ENCODE data around the gene TLCD1.
"Not testable (repeated sequence)": the region's sequence is repeated elsewhere in the genome, so short reads cannot be mapped to it uniquely, and the experiment has no call there.

The TLCD1 gene

GRCh38 chr17:28740406-28741357, 14.6 kb upstream of the TLCD1 start:
- peaks cover 4% of the 10 kb centered on the region for H3K36me3 Mint-ChIP-seq
- no peak overlapping the region for H3K27ac Mint-ChIP-seq
- no peaks in the 10 kb centered on the region for H3K9me3 Mint-ChIP-seq (ENCODE audit: low read depth)
- peaks cover 26% of the 10 kb centered on the region for H3K4me1 Mint-ChIP-seq (ENCODE audit: low read depth)
- no peak overlapping the region for H3K4me3 Mint-ChIP-seq
- no peaks in the 10 kb centered on the region for H3K27me3 Mint-ChIP-seq

GRCh38 chr17:28738680-28739384, 12.8 kb upstream of the TLCD1 start:
- Mint-ChIP-seq H3K4me3 (peak overlapping the region; percentile 78), H3K4me1 (ENCODE audit: low read depth) (peaks cover 32% of the 10 kb centered on the region), H3K9me3 (ENCODE audit: low read depth) (no peaks in the 10 kb centered on the region), H3K27ac (peak overlapping the region; percentile 91), H3K36me3 (peaks cover 4% of the 10 kb centered on the region), H3K27me3 (no peaks in the 10 kb centered on the region)

- H3K27me3 Mint-ChIP-seq = no peaks in the 10 kb centered on the region
- H3K27ac Mint-ChIP-seq = peak overlapping the region; percentile 91
- peak overlapping the region; percentile 78 for H3K4me3 Mint-ChIP-seq
- no peaks in the 10 kb centered on the region for H3K9me3 Mint-ChIP-seq (ENCODE audit: low read depth)
- peaks cover 4% of the 10 kb centered on the region for H3K36me3 Mint-ChIP-seq
- peaks cover 34% of the 10 kb centered on the region for H3K4me1 Mint-ChIP-seq (ENCODE audit: low read depth)
Observed at GRCh38 chr17:28737770-28738679, 12.0 kb upstream of the TLCD1 start.

GRCh38 chr17:28737316-28737715, 11.3 kb upstream of the TLCD1 start:
- Mint-ChIP-seq H3K36me3 (peaks cover 4% of the 10 kb centered on the region), H3K27ac (no peak overlapping the region)

GRCh38 chr17:28735913-28736769, 10.1 kb upstream of the TLCD1 start:
- H3K9me3 Mint-ChIP-seq (ENCODE audit: low read depth); H3K36me3 Mint-ChIP-seq; H3K27me3 Mint-ChIP-seq; H3K27ac Mint-ChIP-seq; H3K4me3 Mint-ChIP-seq: not testable (repeated sequence)
- peaks cover 31% of the 10 kb centered on the region for H3K4me1 Mint-ChIP-seq (ENCODE audit: low read depth)

More at GRCh38 chr17:28737316-28737715, 11.3 kb upstream of the TLCD1 start:
- Mint-ChIP-seq H3K4me1 (ENCODE audit: low read depth) (peaks cover 33% of the 10 kb centered on the region), H3K4me3 (no peak overlapping the region), H3K9me3 (ENCODE audit: low read depth) (no peaks in the 10 kb centered on the region), H3K27me3 (no peaks in the 10 kb centered on the region)

- Mint-ChIP-seq H3K27me3 (no peaks in the 10 kb centered on the region), H3K4me3 (no peak overlapping the region), H3K27ac (no peak overlapping the region), H3K4me1 (ENCODE audit: low read depth) (peaks cover 31% of the 10 kb centered on the region), H3K9me3 (ENCODE audit: low read depth) (no peaks in the 10 kb centered on the region), H3K36me3 (peaks cover 4% of the 10 kb centered on the region)
Observed at GRCh38 chr17:28735242-28735722, 9.2 kb upstream of the TLCD1 start.

GRCh38 chr17:28734712-28735241, 8.7 kb upstream of the TLCD1 start:
- Mint-ChIP-seq H3K4me1 (ENCODE audit: low read depth) (peaks cover 32% of the 10 kb centered on the region), H3K27me3 (no peaks in the 10 kb centered on the region), H3K27ac (no peak overlapping the region), H3K36me3 (peaks cover 4% of the 10 kb centered on the region), H3K9me3 (ENCODE audit: low read depth) (no peaks in the 10 kb centered on the region), H3K4me3 (no peak overlapping the region)

- no peaks in the 10 kb centered on the region for H3K9me3 Mint-ChIP-seq (ENCODE audit: low read depth)
- no peaks in the 10 kb centered on the region for H3K27me3 Mint-ChIP-seq
- H3K4me3 Mint-ChIP-seq = no peak overlapping the region
- H3K4me1 Mint-ChIP-seq (ENCODE audit: low read depth) = peaks cover 26% of the 10 kb centered on the region
- no peak overlapping the region for H3K27ac Mint-ChIP-seq
- H3K36me3 Mint-ChIP-seq = peaks cover 2% of the 10 kb centered on the region
Observed at GRCh38 chr17:28733346-28733745, 7.3 kb upstream of the TLCD1 start.

GRCh38 chr17:28729950-28730330, 3.9 kb upstream of the TLCD1 start:
- Mint-ChIP-seq H3K27ac (peak overlapping the region; percentile 58), H3K27me3 (no peaks in the 10 kb centered on the region), H3K4me1 (ENCODE audit: low read depth) (peaks cover 26% of the 10 kb centered on the region), H3K9me3 (ENCODE audit: low read depth) (no peaks in the 10 kb centered on the region), H3K4me3 (peak overlapping the region; percentile 23), H3K36me3 (peaks cover 4% of the 10 kb centered on the region)

GRCh38 chr17:28728364-28729200, 2.5 kb upstream of the TLCD1 start, which contains the start of gene NEK8:
Gene NEK8 (plus strand): TSS chr17:28728788. CDS start chr17:28728814, 26 bp downstream.
- Mint-ChIP-seq H3K36me3 (peaks cover 11% of the 10 kb centered on the region), H3K4me1 (ENCODE audit: low read depth) (peaks cover 30% of the 10 kb centered on the region), H3K27ac (peak within 1 kb of the TSS; percentile 98), H3K4me3 (peak within 1 kb of the TSS; percentile 94), H3K27me3 (no peaks in the 10 kb centered on the region), H3K9me3 (ENCODE audit: low read depth) (no peaks in the 10 kb centered on the region)

- peaks cover 15% of the 10 kb centered on the region for H3K36me3 Mint-ChIP-seq
- peak overlapping the region; percentile 94 for H3K4me3 Mint-ChIP-seq
- peaks cover 40% of the 10 kb centered on the region for H3K4me1 Mint-ChIP-seq (ENCODE audit: low read depth)
- peak overlapping the region; percentile 98 for H3K27ac Mint-ChIP-seq
- H3K27me3 Mint-ChIP-seq = no peaks in the 10 kb centered on the region
- no peaks in the 10 kb centered on the region for H3K9me3 Mint-ChIP-seq (ENCODE audit: low read depth)
Observed at GRCh38 chr17:28726627-28727491, 826 bp upstream of the TLCD1 start.

GRCh38 chr17:28725660-28726225, 290 bp downstream of the TLCD1 start:
- peaks cover 40% of the 10 kb centered on the region for H3K4me1 Mint-ChIP-seq (ENCODE audit: low read depth)

More at GRCh38 chr17:28725660-28726225, 290 bp downstream of the TLCD1 start:
- Mint-ChIP-seq H3K27ac (peak overlapping the region; percentile 95), H3K27me3 (no peaks in the 10 kb centered on the region), H3K9me3 (ENCODE audit: low read depth) (no peaks in the 10 kb centered on the region), H3K36me3 (peaks cover 21% of the 10 kb centered on the region), H3K4me3 (peak overlapping the region; percentile 99)
